Thyroid gland (tissue), 4 donors: ENCODE data around the gene FKBP9. TPM values are rescaled to one million over a fixed set of nuclear protein-coding genes. Genes with fewer than 3 reads are reported as not detected.
"Not testable (repeated sequence)": the region's sequence is repeated elsewhere in the genome, so short reads cannot be mapped to it uniquely, and the experiment has no call there.

Source experiments
- DNase-seq, 2 donors: peaks; one replicate each; pipeline ENCODE4 v3.0.0-alpha.2; 2019
- H3K27ac ChIP-seq, 3 donors: fragments of 200-600 bp; sonication (generic); 1 replicate in 2 of 3; 2 replicates in 1 of 3; pipeline ENCODE4 v1.5.1; 2016 to 2019; ENCODE audit warnings: mild to moderate bottlenecking in 1 of 3, moderate library complexity in 1 of 3
- H3K27me3 ChIP-seq: fragments of 200-600 bp; sonication (generic); one replicate; pipeline ENCODE4 v1.5.1; 2019
- H3K36me3 ChIP-seq, 2 donors: fragments of 200-600 bp; sonication (generic); one replicate each; pipeline ENCODE4 v1.5.1; 2016 to 2019
- H3K4me1 ChIP-seq, 2 donors: fragments of 200-600 bp; sonication (generic); one replicate each; pipeline ENCODE4 v1.5.1; 2017 to 2019
- H3K4me3 ChIP-seq, 3 donors: fragments of 200-600 bp; sonication (generic); replicated peaks in 1 of 3; 1 replicate in 2 of 3; 2 replicates in 1 of 3; pipeline ENCODE4 v1.5.1; 2016; ENCODE audit warnings: mild to moderate bottlenecking in 1 of 3
- H3K9me3 ChIP-seq: fragments of 200-600 bp; sonication (generic); one replicate; pipeline ENCODE4 v1.5.1; 2017
- CTCF ChIP-seq, 6 experiments: fragments of 200-600 bp in 3 of 6; fragments of 450-650 bp in 3 of 6; sonication (generic) in 3 of 6; IDR thresholded peaks; one replicate each; pipeline ENCODE4 v1.5.1; 2016 to 2019; ENCODE audit warnings: antibody characterized with exemption in 6 of 6, mild to moderate bottlenecking in 2 of 6, inconsistent platforms in 1 of 6, moderate library complexity in 1 of 6
- POLR2A ChIP-seq, 2 donors: fragments of 450-650 bp; IDR thresholded peaks; one replicate each; pipeline ENCODE4 v1.6.1; 2017; ENCODE audit warnings: antibody characterized with exemption in 2 of 2, mild to moderate bottlenecking in 2 of 2, moderate library complexity in 1 of 2
- WGBS, 2 donors: methylation state at CpG; one replicate each; pipeline ENCODE4 v1.1.5; 2017; 5-methylcytosine and 5-hydroxymethylcytosine counted together
- intact Hi-C: fragments of 100-400 bp; cut with DNase I; formaldehyde crosslinking; loops from one replicate; pipeline ENCODE4 v1.15.1; 2023
- total RNA-seq, 4 donors: library from RNA; depleted of rRNA; stranded (reverse); fragments of >200 nt; gene quantifications; one replicate each; pipeline ENCODE4 v1.2.3, GENCODE V29; 2016

Gene FKBP9
- total RNA-seq, 4 donors from 2014 or later = 94.7 to 139 (median 123) TPM

DNA sequence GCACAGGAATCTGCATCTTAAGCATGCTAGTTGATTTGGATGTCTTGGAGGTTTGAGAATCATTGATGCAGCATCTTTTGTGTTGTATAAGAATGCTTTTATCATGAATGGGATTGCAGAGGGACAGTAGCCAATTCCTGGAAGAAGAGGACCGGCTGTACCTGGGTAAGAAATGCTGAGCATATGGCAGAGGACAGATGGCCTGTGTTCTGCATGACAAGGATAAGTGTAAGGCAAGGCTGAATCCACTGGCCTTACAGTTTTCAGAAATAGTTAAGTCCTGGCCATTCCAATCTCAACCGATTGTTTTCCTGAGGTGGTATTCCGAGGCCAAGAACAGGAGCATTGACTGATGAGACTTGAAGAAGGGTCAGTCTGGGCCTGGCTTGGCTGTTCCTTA is 41.2 kb upstream of the FKBP9 start:
- H3K9me3 ChIP-seq = no peaks in the 10 kb centered on the region
- no peaks in the 10 kb centered on the region for H3K27me3 ChIP-seq
- H3K36me3 ChIP-seq = peaks cover 0 to 15% of the 10 kb centered on the region in 2 donors
- DNase-seq = no peak
- intact Hi-C loops = no loop called here
- no peak for TF ChIP-seq CTCF (IDR thresholded peaks at IDR 0.05)
- no peak for TF ChIP-seq POLR2A (IDR thresholded peaks at IDR 0.05)
- no peak overlapping the region for H3K4me3 ChIP-seq
- no peaks in the 10 kb centered on the region for H3K4me1 ChIP-seq
- WGBS, 2 donors = 90 to 94% methylated on average over 3 of the region's 3 CpGs
- H3K27ac ChIP-seq = no peak overlapping the region

GRCh38 chr7:32916994-32917393 is 40.2 kb upstream of the FKBP9 start:
- intact Hi-C loops, DNase-seq, H3K27ac ChIP-seq, H3K27me3 ChIP-seq, H3K9me3 ChIP-seq, H3K4me1 ChIP-seq, H3K4me3 ChIP-seq: not testable (repeated sequence)
- peaks cover 0 to 15% of the 10 kb centered on the region in 2 donors for H3K36me3 ChIP-seq
- WGBS, 2 donors = 92% methylated on average over 3 of the region's 7 CpGs

- Histone ChIP-seq H3K4me1 (no peaks in the 10 kb centered on the region), H3K27ac (no peak overlapping the region), H3K4me3 (no peak overlapping the region), H3K36me3 (peaks cover 0 to 9% of the 10 kb centered on the region in 2 donors), H3K9me3 (no peaks in the 10 kb centered on the region), H3K27me3 (no peaks in the 10 kb centered on the region)
- no peak for TF ChIP-seq CTCF (IDR thresholded peaks at IDR 0.05)
- TF ChIP-seq POLR2A (IDR thresholded peaks at IDR 0.05) = no peak
- 87 to 90% methylated on average over 2 of the region's 2 CpGs for WGBS, 2 donors
- intact Hi-C loops = no loop called here
- DNase-seq = no peak
These were observed 35.3 kb upstream of the FKBP9 start for GRCh38 chr7:32921896-32922295.

- no peak for DNase-seq
- intact Hi-C loops = no loop called here
- no peaks in the 10 kb centered on the region for H3K27me3 ChIP-seq
- no peak overlapping the region for H3K27ac ChIP-seq
- H3K36me3 ChIP-seq = peaks cover 0 to 10% of the 10 kb centered on the region in 2 donors
- no peak for TF ChIP-seq CTCF (IDR thresholded peaks at IDR 0.05)
- TF ChIP-seq POLR2A (IDR thresholded peaks at IDR 0.05) = no peak
- no peaks in the 10 kb centered on the region for H3K4me1 ChIP-seq
- no peak overlapping the region for H3K4me3 ChIP-seq
- 91 to 92% methylated on average over 2 of the region's 2 CpGs for WGBS, 2 donors
- no peaks in the 10 kb centered on the region for H3K9me3 ChIP-seq
These were observed 28.4 kb upstream of the FKBP9 start for GRCh38 chr7:32928785-32929298.

- WGBS, 2 donors = 86 to 89% methylated on average over 13 of the region's 13 CpGs
- no peak for DNase-seq
- Histone ChIP-seq H3K4me3 (no peak overlapping the region), H3K36me3 (peaks cover 0 to 10% of the 10 kb centered on the region in 2 donors), H3K27ac (no peak overlapping the region), H3K4me1 (no peaks in the 10 kb centered on the region), H3K9me3 (no peaks in the 10 kb centered on the region), H3K27me3 (no peaks in the 10 kb centered on the region)
- TF ChIP-seq CTCF (IDR thresholded peaks at IDR 0.05) (no peak), POLR2A (IDR thresholded peaks at IDR 0.05) (no peak)
- intact Hi-C loops = no loop called here
These were observed 27.7 kb upstream of the FKBP9 start for GRCh38 chr7:32929430-32930143.
